Neuronal stem cell (in vitro differentiated cells): ENCODE measurements around the gene PCDHGB7.

Source experiments
- DNase-seq: peaks from one replicate; pipeline ENCODE4 v3.0.0-alpha.2; 2013; ENCODE audit warnings: low spot score
- H2AFZ ChIP-seq: one replicate; pipeline ENCODE4 v1.6.1; 2013; ENCODE audit warnings: mild to moderate bottlenecking, low read length, inconsistent platforms
- H2AK5ac ChIP-seq: 2 replicates; pipeline ENCODE4 v1.6.1; 2013; ENCODE audit warnings: low read depth, mild to moderate bottlenecking, inconsistent platforms, low read length, moderate library complexity, mixed read lengths
- H2BK120ac ChIP-seq: 2 replicates; pipeline ENCODE4 v1.6.1; 2013; ENCODE audit warnings: low read depth, mild to moderate bottlenecking, inconsistent platforms, low read length, moderate library complexity, mixed read lengths
- H2BK12ac ChIP-seq: one replicate; pipeline ENCODE4 v1.6.1; 2013; ENCODE audit warnings: low read length, inconsistent platforms
- H2BK15ac ChIP-seq: 2 replicates; pipeline ENCODE4 v1.6.1; 2013; ENCODE audit warnings: mild to moderate bottlenecking, low read length, inconsistent platforms, mixed read lengths
- H2BK5ac ChIP-seq: one replicate; pipeline ENCODE4 v1.6.1; 2013; ENCODE audit warnings: inconsistent platforms, mild to moderate bottlenecking, low read length, moderate library complexity
- H3K14ac ChIP-seq: one replicate; pipeline ENCODE4 v1.6.1; 2013; ENCODE audit warnings: low read length, inconsistent platforms
- H3K18ac ChIP-seq: 2 replicates; pipeline ENCODE4 v1.6.1; 2013; ENCODE audit warnings: low read length, inconsistent platforms
- H3K23ac ChIP-seq: 2 replicates; pipeline ENCODE4 v1.6.1; 2013; ENCODE audit warnings: low read depth, mild to moderate bottlenecking, mixed read lengths, low read length, inconsistent platforms; ENCODE audit not compliant: poor library complexity
- H3K27ac ChIP-seq: replicated peaks from 3 replicates; pipeline ENCODE4 v1.5.1; 2013; ENCODE audit warnings: low read length, inconsistent platforms
- H3K27me3 ChIP-seq, 3 experiments: 2 replicates each; pipeline ENCODE4 v1.6.1; 2013; ENCODE audit warnings: low read length in 3 of 3, mild to moderate bottlenecking in 2 of 3, inconsistent platforms in 1 of 3, low read depth in 1 of 3, mixed read lengths in 1 of 3, moderate library complexity in 1 of 3; ENCODE audit not compliant: control insufficient read depth in 3 of 3, insufficient read depth in 3 of 3
- H3K36me3 ChIP-seq, 2 donors: replicated peaks in 1 of 2; 2 replicates each; pipeline ENCODE4 v1.6.1; 2013; ENCODE audit warnings: low read length in 2 of 2; ENCODE audit not compliant: control insufficient read depth in 2 of 2, insufficient read depth in 2 of 2
- H3K4ac ChIP-seq: 2 replicates; pipeline ENCODE4 v1.6.1; 2013; ENCODE audit warnings: inconsistent platforms, mild to moderate bottlenecking, low read length, moderate library complexity
- H3K4me1 ChIP-seq, 2 donors: 1 replicate in 1 of 2; 2 replicates in 1 of 2; pipeline ENCODE4 v1.6.1; 2013; ENCODE audit warnings: low read length in 2 of 2, low read depth in 1 of 2; ENCODE audit not compliant: control insufficient read depth in 2 of 2, insufficient read depth in 1 of 2
- H3K4me2 ChIP-seq: one replicate; pipeline ENCODE4 v1.6.1; 2013; ENCODE audit warnings: mild to moderate bottlenecking, low read length, inconsistent platforms; ENCODE audit not compliant: insufficient read depth, poor library complexity, severe bottlenecking
- H3K4me3 ChIP-seq, 2 donors: 2 replicates each; pipeline ENCODE4 v1.5.1; 2013; ENCODE audit warnings: low read length in 2 of 2, mild to moderate bottlenecking in 2 of 2, inconsistent platforms in 1 of 2, moderate library complexity in 1 of 2
- H3K79me1 ChIP-seq: one replicate; pipeline ENCODE4 v1.6.1; 2013; ENCODE audit warnings: low read depth, mild to moderate bottlenecking, inconsistent platforms, low read length, moderate library complexity
- H3K9ac ChIP-seq: one replicate; pipeline ENCODE4 v1.6.1; 2013; ENCODE audit warnings: mild to moderate bottlenecking, low read depth, low read length, inconsistent platforms; ENCODE audit not compliant: poor library complexity
- H3K9me3 ChIP-seq, 2 donors: replicated peaks in 1 of 2; 2 replicates each; pipeline versions ENCODE3 to v1.6.1; 2013; ENCODE audit warnings: low read length in 2 of 2, mild to moderate bottlenecking in 2 of 2, inconsistent platforms in 1 of 2, low read depth in 1 of 2, mixed read lengths in 1 of 2, moderate library complexity in 1 of 2; ENCODE audit not compliant: control insufficient read depth in 2 of 2, insufficient read depth in 1 of 2
- H4K8ac ChIP-seq: one replicate; pipeline ENCODE4 v1.6.1; 2013; ENCODE audit warnings: low read depth, mild to moderate bottlenecking, inconsistent platforms, low read length, moderate library complexity
- H4K91ac ChIP-seq: one replicate; pipeline ENCODE4 v1.6.1; 2013; ENCODE audit warnings: low read length, low read depth, mild to moderate bottlenecking, inconsistent platforms; ENCODE audit not compliant: poor library complexity
- whole genome bisulfite sequencing, 2 donors: extraction: QIAGEN DNeasy Blood & Tissue Kit; methylation state at CpG; one replicate each; pipeline ENCODE4 v1.1.7; 2013; ENCODE audit warnings: missing lambda C conversion rate in 2 of 2, mixed read lengths in 1 of 2; ENCODE audit not compliant: insufficient read length in 2 of 2, insufficient replicate concordance in 1 of 2; ENCODE audit errors: extremely low coverage in 2 of 2; 5-methylcytosine and 5-hydroxymethylcytosine counted together

The PCDHGB7 gene

DNA sequence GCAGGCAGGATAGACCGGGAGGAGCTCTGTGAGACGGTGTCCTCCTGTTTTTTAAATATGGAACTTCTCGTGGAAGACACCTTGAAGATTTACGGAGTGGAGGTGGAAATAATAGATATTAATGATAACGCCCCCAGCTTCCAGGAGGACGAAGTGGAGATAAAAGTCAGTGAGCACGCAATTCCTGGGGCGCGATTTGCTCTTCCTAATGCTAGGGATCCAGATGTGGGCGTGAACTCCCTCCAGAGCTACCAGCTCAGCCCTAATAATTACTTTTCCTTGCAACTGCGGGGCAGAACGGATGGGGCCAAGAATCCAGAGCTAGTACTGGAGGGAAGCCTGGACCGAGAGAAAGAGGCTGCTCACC, 4.0 kb downstream of the PCDHGB7 start:
- H3K14ac ChIP-seq: no peak overlapping the region
- H2BK12ac ChIP-seq: no peak overlapping the region
- H3K4me2 ChIP-seq: no peak overlapping the region
- no peak overlapping the region for H2AFZ ChIP-seq
- H3K9me3 ChIP-seq: peaks cover 55 to 99% of the 10 kb centered on the region in 2 donors
- H3K9ac ChIP-seq: no peak overlapping the region
- H4K8ac ChIP-seq: no peak overlapping the region
- H2BK120ac ChIP-seq: no peak overlapping the region
- no peak overlapping the region for H3K18ac ChIP-seq
- no peak overlapping the region for H4K91ac ChIP-seq
- H2BK5ac ChIP-seq: no peak overlapping the region
- no peak overlapping the region for H2AK5ac ChIP-seq
- peaks cover 41 to 76% of the 10 kb centered on the region in 2 donors for H3K36me3 ChIP-seq
- WGBS, 2 donors: no CpG with 5 or more reads among the region's 13 CpGs
- H3K4ac ChIP-seq: no peak overlapping the region
- no peaks in the 10 kb centered on the region for H3K4me1 ChIP-seq
- peaks cover 10% of the 10 kb centered on the region for H3K79me1 ChIP-seq
- no peak for DNase-seq
- H3K23ac ChIP-seq: no peak overlapping the region
- H3K27me3 ChIP-seq: no peaks in the 10 kb centered on the region
- H3K4me3 ChIP-seq: no peak overlapping the region
- H2BK15ac ChIP-seq: no peak overlapping the region
- no peak overlapping the region for H3K27ac ChIP-seq

DNA sequence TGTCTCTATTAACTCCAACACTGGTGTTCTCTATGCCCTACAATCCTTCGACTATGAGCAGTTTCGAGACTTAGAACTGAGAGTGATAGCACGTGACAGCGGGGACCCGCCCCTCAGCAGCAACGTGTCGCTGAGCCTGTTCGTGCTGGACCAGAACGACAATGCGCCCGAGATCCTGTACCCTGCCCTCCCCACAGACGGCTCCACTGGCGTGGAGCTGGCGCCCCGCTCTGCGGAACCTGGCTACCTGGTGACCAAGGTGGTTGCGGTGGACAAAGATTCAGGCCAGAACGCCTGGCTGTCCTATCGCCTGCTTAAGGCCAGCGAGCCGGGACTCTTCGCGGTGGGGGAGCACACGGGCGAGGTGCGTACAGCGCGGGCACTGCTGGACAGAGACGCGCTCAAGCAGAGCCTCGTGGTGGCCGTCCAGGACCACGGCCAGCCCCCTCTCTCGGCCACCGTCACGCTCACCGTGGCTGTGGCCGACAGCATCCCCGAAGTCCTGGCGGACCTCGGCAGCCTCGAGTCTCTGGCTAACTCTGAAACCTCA, 5.3 kb downstream of the PCDHGB7 start:
- no peak overlapping the region for H2AFZ ChIP-seq
- H4K8ac ChIP-seq: no peak overlapping the region
- H2BK12ac ChIP-seq: no peak overlapping the region
- peak overlapping the region; percentile 25 for H3K23ac ChIP-seq
- no peak overlapping the region for H2BK15ac ChIP-seq
- no peak overlapping the region for H4K91ac ChIP-seq
- H3K79me1 ChIP-seq: peaks cover 12% of the 10 kb centered on the region
- H3K9ac ChIP-seq: no peak overlapping the region
- H3K9me3 ChIP-seq: peaks cover 69 to 100% of the 10 kb centered on the region in 2 donors
- no peak overlapping the region for H3K4me3 ChIP-seq
- H3K4me2 ChIP-seq: no peak overlapping the region
- no peak overlapping the region for H3K18ac ChIP-seq
- H3K36me3 ChIP-seq: peaks cover 50 to 81% of the 10 kb centered on the region in 2 donors
- no peak overlapping the region for H3K14ac ChIP-seq
- no peak overlapping the region for H2BK5ac ChIP-seq
- no peak for DNase-seq
- WGBS, 2 donors: no CpG with 5 or more reads among the region's 42 CpGs
- H3K4ac ChIP-seq: no peak overlapping the region
- H2BK120ac ChIP-seq: peak overlapping the region; percentile 16
- H2AK5ac ChIP-seq: no peak overlapping the region
- no peaks in the 10 kb centered on the region for H3K4me1 ChIP-seq
- H3K27ac ChIP-seq: no peak overlapping the region
- H3K27me3 ChIP-seq: no peaks in the 10 kb centered on the region

DNA sequence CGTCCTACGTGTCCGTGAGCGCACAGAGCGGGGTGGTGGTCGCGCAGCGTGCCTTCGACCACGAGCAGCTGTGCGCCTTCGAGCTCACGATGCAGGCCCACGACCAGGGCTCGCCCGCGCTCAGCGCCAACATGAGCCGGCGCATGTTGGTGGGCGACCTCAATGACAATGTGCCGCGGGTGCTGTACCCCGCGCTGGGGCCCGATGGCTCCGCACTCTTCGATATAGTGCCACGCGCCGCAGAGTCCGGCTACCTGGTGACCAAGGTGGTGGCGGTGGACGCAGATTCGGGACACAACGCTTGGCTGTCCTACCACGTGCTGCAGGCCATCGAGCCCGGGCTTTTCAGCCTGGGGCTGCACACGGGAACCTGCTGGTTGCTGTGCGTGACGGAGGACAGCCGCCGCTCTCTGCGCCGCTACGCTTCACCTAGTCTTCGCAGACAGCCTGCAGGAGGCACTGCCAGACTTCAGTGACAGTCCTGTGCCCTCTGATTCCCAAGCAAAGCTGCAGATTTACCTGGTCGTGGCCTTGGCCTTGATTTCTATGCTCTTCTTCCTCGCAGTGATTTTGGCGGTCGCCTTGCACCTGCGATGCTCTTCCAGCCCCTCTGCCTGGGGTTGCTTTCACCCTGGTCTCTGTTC, 10.4 kb downstream of the PCDHGB7 start:
- Histone ChIP-seq H2BK12ac (no peak overlapping the region), H3K4me2 (no peak overlapping the region), H3K9me3 (peaks cover 55 to 96% of the 10 kb centered on the region in 2 donors), H4K91ac (no peak overlapping the region), H2AFZ (no peak overlapping the region), H3K79me1 (peaks cover 11% of the 10 kb centered on the region), H2BK15ac (no peak overlapping the region), H3K18ac (no peak overlapping the region), H3K23ac (peak overlapping the region; percentile 11), H2AK5ac (no peak overlapping the region), H4K8ac (no peak overlapping the region), H3K14ac (no peak overlapping the region), H3K4ac (no peak overlapping the region), H3K9ac (peak overlapping the region; percentile 18), H3K27me3 (no peaks in the 10 kb centered on the region), H3K4me1 (no peaks in the 10 kb centered on the region), H3K4me3 (peak overlapping the region in 1 of 2 donors; percentile 31), H2BK5ac (no peak overlapping the region), H2BK120ac (no peak overlapping the region), H3K36me3 (peaks cover 34 to 73% of the 10 kb centered on the region in 2 donors), H3K27ac (no peak overlapping the region)
- WGBS, 2 donors: no CpG with 5 or more reads among the region's 53 CpGs
- no peak for DNase-seq

DNA sequence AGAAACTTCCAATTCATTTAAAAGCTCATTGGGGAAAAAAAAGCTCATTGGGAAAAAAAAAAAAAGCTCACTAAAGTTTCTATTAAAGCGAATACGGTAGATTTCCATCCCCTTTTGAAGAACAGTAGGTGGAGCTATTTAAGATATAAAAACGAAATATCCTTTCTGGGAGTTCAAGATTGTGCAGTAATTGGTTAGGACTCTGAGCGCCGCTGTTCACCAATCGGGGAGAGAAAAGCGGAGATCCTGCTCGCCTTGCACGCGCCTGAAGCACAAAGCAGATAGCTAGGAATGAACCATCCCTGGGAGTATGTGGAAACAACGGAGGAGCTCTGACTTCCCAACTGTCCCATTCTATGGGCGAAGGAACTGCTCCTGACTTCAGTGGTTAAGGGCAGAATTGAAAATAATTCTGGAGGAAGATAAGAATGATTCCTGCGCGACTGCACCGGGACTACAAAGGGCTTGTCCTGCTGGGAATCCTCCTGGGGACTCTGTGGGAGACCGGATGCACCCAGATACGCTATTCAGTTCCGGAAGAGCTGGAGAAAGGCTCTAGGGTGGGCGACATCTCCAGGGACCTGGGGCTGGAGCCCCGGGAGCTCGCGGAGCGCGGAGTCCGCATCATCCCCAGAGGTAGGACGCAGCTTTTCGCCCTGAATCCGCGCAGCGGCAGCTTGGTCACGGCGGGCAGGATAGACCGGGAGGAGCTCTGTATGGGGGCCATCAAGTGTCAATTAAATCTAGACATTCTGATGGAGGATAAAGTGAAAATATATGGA, 13.0 kb downstream of the PCDHGB7 start, which contains the start of gene PCDHGA12:
Gene PCDHGA12, plus strand, starts transcription at position 176 of the 782 bp plus-strand sequence. Its CDS starts 253 bp downstream, at position 429.
- no peak within 1 kb of the TSS for H2BK12ac ChIP-seq
- no peak within 1 kb of the TSS for H3K18ac ChIP-seq
- H2BK120ac ChIP-seq: no peak within 1 kb of the TSS
- H3K4me3 ChIP-seq: peak within 1 kb of the TSS in 1 of 2 donors; percentile 11
- no peak within 1 kb of the TSS for H2AK5ac ChIP-seq
- H3K23ac ChIP-seq: peak within 1 kb of the TSS; percentile 55
- peaks cover 29 to 50% of the 10 kb centered on the region in 2 donors for H3K36me3 ChIP-seq
- H3K4ac ChIP-seq: no peak within 1 kb of the TSS
- H3K9me3 ChIP-seq: peaks cover 53 to 74% of the 10 kb centered on the region in 2 donors
- DNase-seq: no peak
- no peak within 1 kb of the TSS for H4K8ac ChIP-seq
- no peaks in the 10 kb centered on the region for H3K4me1 ChIP-seq
- H2BK5ac ChIP-seq: no peak within 1 kb of the TSS
- H3K9ac ChIP-seq: no peak within 1 kb of the TSS
- H3K27me3 ChIP-seq: no peaks in the 10 kb centered on the region
- no CpG with 5 or more reads among the region's 33 CpGs for WGBS, 2 donors
- peaks cover 12% of the 10 kb centered on the region for H3K79me1 ChIP-seq
- H4K91ac ChIP-seq: no peak within 1 kb of the TSS
- no peak within 1 kb of the TSS for H3K4me2 ChIP-seq
- no peak within 1 kb of the TSS for H3K14ac ChIP-seq
- no peak within 1 kb of the TSS for H3K27ac ChIP-seq
- no peak within 1 kb of the TSS for H2AFZ ChIP-seq
- H2BK15ac ChIP-seq: no peak within 1 kb of the TSS
